HepG2 (cell line): ENCODE data around the gene TNS4. TPM values are rescaled to one million over a fixed set of nuclear protein-coding genes. Genes with fewer than 3 reads are reported as not detected.
A peak's percentile ranks its signal among the peaks of the same experiment; 100 is the strongest.

Experiments
- ATF7 ChIP-seq, 2 experiments: fragments of 450-650 bp in 1 of 2; sonication (generic) in 1 of 2; formaldehyde crosslinking in 1 of 2; IDR thresholded peaks; 2 replicates each; pipeline versions ENCODE4 v1.4.0 to v1.6.1; 2016 to 2020; ENCODE audit warnings: antibody characterized with exemption in 1 of 2, mild to moderate bottlenecking in 1 of 2, missing genetic modification reagents in 1 of 2
- FOXK1 ChIP-seq: sonication (generic); formaldehyde crosslinking; IDR thresholded peaks from 2 replicates; pipeline ENCODE4 v1.4.0; 2020; ENCODE audit warnings: low read depth, missing genetic modification reagents, borderline replicate concordance
- GABPA ChIP-seq, 2 experiments: IDR thresholded peaks; 2 replicates each; pipeline ENCODE4 v1.6.1; 2011 to 2016; ENCODE audit warnings: low read depth in 2 of 2, low read length in 1 of 2, missing biosample characterization in 1 of 2, missing genetic modification characterization in 1 of 2
- GTF2F1 ChIP-seq: fragments of 150-350 bp; IDR thresholded peaks from 2 replicates; pipeline ENCODE4 v1.6.1; 2014; ENCODE audit warnings: low read length
- MED13 ChIP-seq: sonication (generic); formaldehyde crosslinking; IDR thresholded peaks from 2 replicates; pipeline ENCODE4 v1.5.0; 2020; ENCODE audit warnings: missing genetic modification reagents
- MEIS1 ChIP-seq: sonication (generic); formaldehyde crosslinking; IDR thresholded peaks from 2 replicates; pipeline ENCODE4 v1.9.0; 2021; ENCODE audit warnings: mild to moderate bottlenecking, missing genetic modification reagents, moderate library complexity, borderline replicate concordance
- NR2C2 ChIP-seq: sonication (generic); formaldehyde crosslinking; IDR thresholded peaks from 2 replicates; pipeline ENCODE4 v1.4.0; 2020; ENCODE audit warnings: missing genetic modification reagents, mild to moderate bottlenecking, moderate library complexity, borderline replicate concordance
- REPIN1 ChIP-seq: sonication (generic); formaldehyde crosslinking; IDR thresholded peaks from 2 replicates; pipeline ENCODE4 v1.8.0; 2022; ENCODE audit warnings: missing genetic modification reagents, low read depth, mild to moderate bottlenecking, borderline replicate concordance
- SMARCC2 ChIP-seq: fragments of 450-650 bp; IDR thresholded peaks from 2 replicates; pipeline ENCODE4 v1.6.1; 2017; ENCODE audit warnings: antibody characterized with exemption, mild to moderate bottlenecking
- SMYD3 ChIP-seq: sonication (generic); formaldehyde crosslinking; IDR thresholded peaks from 2 replicates; pipeline ENCODE4 v1.8.1; 2023; ENCODE audit warnings: mild to moderate bottlenecking, missing genetic modification reagents
- SOX13 ChIP-seq, 3 experiments: fragments of 450-650 bp in 1 of 3; sonication (generic) in 1 of 3; formaldehyde crosslinking in 1 of 3; IDR thresholded peaks in 2 of 3; conservative IDR thresholded peaks in 1 of 3; 2 replicates each; pipeline versions ENCODE4 v1.5.0 to v1.6.1; 2016 to 2020; ENCODE audit warnings: antibody characterized with exemption in 1 of 3, mild to moderate bottlenecking in 1 of 3, missing compliant biosample characterization in 1 of 3, missing genetic modification reagents in 1 of 3, moderate library complexity in 1 of 3
- SRF ChIP-seq: IDR thresholded peaks from 2 replicates; pipeline ENCODE4 v1.6.1; 2011; ENCODE audit warnings: mild to moderate bottlenecking, low read depth, low read length, moderate library complexity
- YEATS2 ChIP-seq: sonication (generic); formaldehyde crosslinking; IDR thresholded peaks from 2 replicates; pipeline ENCODE4 v1.4.0; 2020; ENCODE audit warnings: missing genetic modification reagents, borderline replicate concordance
- ZFP90 ChIP-seq: sonication (generic); formaldehyde crosslinking; IDR thresholded peaks from 2 replicates; pipeline ENCODE4 v1.8.0; 2022; ENCODE audit warnings: missing genetic modification reagents, mild to moderate bottlenecking, inconsistent platforms, borderline replicate concordance
- ZNF136 ChIP-seq: sonication (generic); formaldehyde crosslinking; IDR thresholded peaks from 2 replicates; pipeline ENCODE4 v1.8.1; 2022; ENCODE audit warnings: low read depth, mild to moderate bottlenecking, moderate library complexity, missing genetic modification reagents
- ZNF383 ChIP-seq: sonication (generic); formaldehyde crosslinking; IDR thresholded peaks from 2 replicates; pipeline ENCODE4 v1.4.0; 2020; ENCODE audit warnings: missing genetic modification reagents, mild to moderate bottlenecking, borderline replicate concordance
- ZNF432 ChIP-seq: sonication (generic); formaldehyde crosslinking; IDR thresholded peaks from 2 replicates; pipeline ENCODE4 v1.5.0; 2020; ENCODE audit warnings: missing genetic modification reagents, mild to moderate bottlenecking, borderline replicate concordance
- ZNF709 ChIP-seq: sonication (generic); formaldehyde crosslinking; IDR thresholded peaks from 2 replicates; pipeline ENCODE4 v1.5.0; 2020; ENCODE audit warnings: mild to moderate bottlenecking, missing genetic modification reagents
- polyA plus RNA-seq, 8 experiments: library from polyadenylated mRNA; depleted of rRNA in 3 of 8; stranded (reverse) in 7 of 8; unstranded in 1 of 8; fragments of >200 nt; fragmentation: Illumina TruSeq in 4 of 8; extraction: Trizol in 4 of 8; gene quantifications; 2 replicates each; pipeline versions ENCODE4 v1.2.1 to v1.2.3, GENCODE V29; 2011 to 2016; ENCODE audit warnings: low read depth in 4 of 8, missing spikeins in 1 of 8, mixed read lengths in 1 of 8; ENCODE audit not compliant: insufficient read depth in 1 of 8
- total RNA-seq, 5 experiments: library from RNA; depleted of rRNA; stranded (reverse); fragments of >200 nt; fragmentation: Illumina TruSeq; extraction: Trizol; gene quantifications; 2 replicates each; pipeline ENCODE4 v1.2.3, GENCODE V29; 2016; ENCODE audit warnings: low read depth in 1 of 5
- TF ChIP-seq, protein P1 (sequence below): sonication (generic); formaldehyde crosslinking; IDR thresholded peaks from 2 replicates; pipeline ENCODE4 v1.4.0; 2020; ENCODE audit warnings: missing genetic modification reagents
- TF ChIP-seq, protein P2 (sequence below): sonication (generic); formaldehyde crosslinking; IDR thresholded peaks from 2 replicates; pipeline ENCODE4 v1.5.1; 2020; ENCODE audit warnings: missing genetic modification reagents, mild to moderate bottlenecking, borderline replicate concordance
- TF ChIP-seq, protein P3 (sequence below): sonication (generic); formaldehyde crosslinking; IDR thresholded peaks from 2 replicates; pipeline ENCODE4 v1.8.0; 2023; ENCODE audit warnings: mild to moderate bottlenecking, missing genetic modification reagents

TNS4 gene
- total and polyA plus RNA-seq, 2 of the 13 experiments (the other 11 are each of a cell fraction or from before 2014, with no cell fraction given), result 0.58 to 2.1 TPM

DNA sequence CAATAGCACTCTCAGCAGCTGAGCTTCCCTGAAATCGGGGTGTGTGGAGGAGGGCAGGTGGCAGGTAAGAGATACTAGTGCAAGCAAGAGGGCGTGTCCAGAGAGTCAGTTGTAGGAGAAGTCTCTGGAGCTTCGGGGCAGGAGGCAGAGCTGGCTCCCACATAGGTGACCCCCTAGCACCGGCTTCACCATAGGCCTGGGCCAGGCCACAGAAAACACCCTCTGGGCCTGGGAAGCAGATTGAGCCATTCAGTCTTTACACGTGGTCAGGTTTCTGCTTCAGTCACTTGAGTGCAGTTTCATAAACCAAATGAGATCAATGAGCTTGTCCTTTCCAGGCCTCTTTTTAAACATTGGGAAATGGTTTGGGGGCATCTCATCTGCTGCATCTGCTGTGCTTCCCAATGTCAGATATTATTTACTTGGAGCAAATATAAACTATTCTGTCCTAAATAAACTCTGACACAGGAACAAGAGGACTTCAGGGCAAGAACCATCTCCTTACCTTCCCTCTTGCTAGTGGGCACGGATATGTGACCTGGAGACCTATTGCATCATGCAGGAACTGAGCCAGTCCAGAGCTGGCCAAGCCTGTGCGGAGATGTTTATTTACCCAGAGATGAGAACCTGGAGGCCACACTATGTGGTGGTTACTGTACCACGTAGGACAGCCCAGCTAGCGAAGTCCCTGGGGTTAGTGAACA is 47.7 kb upstream of the TNS4 start (continued):
- peak; percentile 37; the same call in 1 of the 2 replicates for TF ChIP-seq MED13 (CRISPR knock-in tag)
- peak; percentile 95 for TF ChIP-seq ZFP90 (CRISPR knock-in tag)
- peak; percentile 98 for TF ChIP-seq FOXK1 (CRISPR knock-in tag)
- TF ChIP-seq GABPA (IDR thresholded peaks at IDR 0.05; ENCODE audit: low read depth, low read length), result no peak; the same call in 1 of the 2 replicates
- peak; percentile 74 for TF ChIP-seq GABPA (CRISPR knock-in tag; IDR thresholded peaks at IDR 0.05; ENCODE audit: low read depth)
- TF ChIP-seq GTF2F1, result no peak
- peak; percentile 79; the same call in 1 of the 2 replicates for TF ChIP-seq ZNF709 (CRISPR knock-in tag)
- TF ChIP-seq, protein P1, sequence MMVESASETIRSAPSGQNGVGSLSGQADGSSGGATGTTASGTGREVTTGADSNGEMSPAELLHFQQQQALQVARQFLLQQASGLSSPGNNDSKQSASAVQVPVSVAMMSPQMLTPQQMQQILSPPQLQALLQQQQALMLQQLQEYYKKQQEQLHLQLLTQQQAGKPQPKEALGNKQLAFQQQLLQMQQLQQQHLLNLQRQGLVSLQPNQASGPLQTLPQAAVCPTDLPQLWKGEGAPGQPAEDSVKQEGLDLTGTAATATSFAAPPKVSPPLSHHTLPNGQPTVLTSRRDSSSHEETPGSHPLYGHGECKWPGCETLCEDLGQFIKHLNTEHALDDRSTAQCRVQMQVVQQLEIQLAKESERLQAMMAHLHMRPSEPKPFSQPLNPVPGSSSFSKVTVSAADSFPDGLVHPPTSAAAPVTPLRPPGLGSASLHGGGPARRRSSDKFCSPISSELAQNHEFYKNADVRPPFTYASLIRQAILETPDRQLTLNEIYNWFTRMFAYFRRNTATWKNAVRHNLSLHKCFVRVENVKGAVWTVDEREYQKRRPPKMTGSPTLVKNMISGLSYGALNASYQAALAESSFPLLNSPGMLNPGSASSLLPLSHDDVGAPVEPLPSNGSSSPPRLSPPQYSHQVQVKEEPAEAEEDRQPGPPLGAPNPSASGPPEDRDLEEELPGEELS (CRISPR knock-in tag), result peak; percentile 99
- TF ChIP-seq SMYD3 (CRISPR knock-in tag), result peak; percentile 29; the same call in 1 of the 2 replicates
- TF ChIP-seq, protein P2, sequence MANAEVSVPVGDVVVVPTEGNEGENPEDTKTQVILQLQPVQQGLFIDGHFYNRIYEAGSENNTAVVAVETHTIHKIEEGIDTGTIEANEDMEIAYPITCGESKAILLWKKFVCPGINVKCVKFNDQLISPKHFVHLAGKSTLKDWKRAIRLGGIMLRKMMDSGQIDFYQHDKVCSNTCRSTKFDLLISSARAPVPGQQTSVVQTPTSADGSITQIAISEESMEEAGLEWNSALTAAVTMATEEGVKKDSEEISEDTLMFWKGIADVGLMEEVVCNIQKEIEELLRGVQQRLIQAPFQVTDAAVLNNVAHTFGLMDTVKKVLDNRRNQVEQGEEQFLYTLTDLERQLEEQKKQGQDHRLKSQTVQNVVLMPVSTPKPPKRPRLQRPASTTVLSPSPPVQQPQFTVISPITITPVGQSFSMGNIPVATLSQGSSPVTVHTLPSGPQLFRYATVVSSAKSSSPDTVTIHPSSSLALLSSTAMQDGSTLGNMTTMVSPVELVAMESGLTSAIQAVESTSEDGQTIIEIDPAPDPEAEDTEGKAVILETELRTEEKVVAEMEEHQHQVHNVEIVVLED (CRISPR knock-in tag), result peak; percentile 61; the same call in 1 of the 2 replicates
- TF ChIP-seq, protein P3, sequence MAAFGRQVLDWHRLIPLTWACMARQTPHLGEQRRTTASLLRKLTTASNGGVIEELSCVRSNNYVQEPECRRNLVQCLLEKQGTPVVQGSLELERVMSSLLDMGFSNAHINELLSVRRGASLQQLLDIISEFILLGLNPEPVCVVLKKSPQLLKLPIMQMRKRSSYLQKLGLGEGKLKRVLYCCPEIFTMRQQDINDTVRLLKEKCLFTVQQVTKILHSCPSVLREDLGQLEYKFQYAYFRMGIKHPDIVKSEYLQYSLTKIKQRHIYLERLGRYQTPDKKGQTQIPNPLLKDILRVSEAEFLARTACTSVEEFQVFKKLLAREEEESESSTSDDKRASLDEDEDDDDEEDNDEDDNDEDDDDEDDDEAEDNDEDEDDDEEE (CRISPR knock-in tag), result peak; percentile 63; the same call in 1 of the 2 replicates
- 0 out of 2 replicates have a peak, but pooled peaks have one; percentile 0 for TF ChIP-seq SRF
- peak; percentile 81 for TF ChIP-seq SOX13 (IDR thresholded peaks at IDR 0.05)
- peak in 1 of 2 experiments; percentile 94; a peak in 2 of 4 replicates for TF ChIP-seq SOX13 (CRISPR knock-in tag; conservative IDR thresholded peaks at IDR 0.05 in 1 of 2, IDR thresholded peaks at IDR 0.05 in 1 of 2)
- TF ChIP-seq SMARCC2, result no peak
- TF ChIP-seq ZNF383 (CRISPR knock-in tag), result peak; percentile 42; the same call in 1 of the 2 replicates
- TF ChIP-seq MEIS1 (CRISPR knock-in tag), result peak; percentile 98
- peak; percentile 88 for TF ChIP-seq ATF7 (IDR thresholded peaks at IDR 0.05)
- TF ChIP-seq ATF7 (CRISPR knock-in tag; IDR thresholded peaks at IDR 0.05), result peak; percentile 93
- TF ChIP-seq REPIN1 (CRISPR knock-in tag), result peak; percentile 84; the same call in 1 of the 2 replicates
- TF ChIP-seq NR2C2 (CRISPR knock-in tag), result peak; percentile 84
- TF ChIP-seq ZNF136 (CRISPR knock-in tag), result 0 out of 2 replicates have a peak, but pooled peaks have one; percentile 77
- peak; percentile 71; the same call in 1 of the 2 replicates for TF ChIP-seq YEATS2 (CRISPR knock-in tag)
- no peak for TF ChIP-seq ZNF432 (CRISPR knock-in tag)
